Measurements from ENCODE around the gene ERO1B. TPM values are rescaled to one million over a fixed set of nuclear protein-coding genes. Genes with fewer than 3 reads are reported as not detected.

The ERO1B gene
- polyA plus RNA-seq, 1 of the 3 experiments (the other 2 are of a cell fraction): 0.79 TPM

DNA sequence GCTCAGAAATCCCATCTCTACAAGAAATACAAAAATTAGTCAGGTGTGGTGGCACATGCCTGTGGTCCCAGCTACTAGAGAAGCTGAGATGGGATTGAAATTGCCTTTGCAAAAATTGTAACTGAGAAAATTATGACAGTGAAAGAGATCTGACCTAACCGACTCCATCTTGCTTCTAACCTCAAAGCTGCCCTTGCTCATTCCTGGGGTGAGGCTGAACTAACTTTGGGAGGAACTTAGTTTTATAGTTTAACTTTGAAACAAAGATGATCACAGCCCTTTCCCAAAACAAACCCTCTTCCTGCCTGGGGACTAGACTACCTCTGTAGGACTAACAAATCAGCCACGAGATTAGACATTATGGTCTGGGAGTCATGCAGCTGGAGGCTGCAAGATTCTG is 33.8 kb upstream of the ERO1B start:
- Histone ChIP-seq H2AFZ (ENCODE audit: low read depth) (no peak overlapping the region), H3F3A (replicated peaks; ENCODE audit: insufficient read depth) (no peaks in the 10 kb centered on the region), H4K20me1 (ENCODE audit: insufficient read depth) (no peaks in the 10 kb centered on the region), H3K4me2 (no peak overlapping the region), H3K9me2 (no peaks in the 10 kb centered on the region), H3K27me3 (ENCODE audit: insufficient read depth) (no peaks in the 10 kb centered on the region), H3K36me3 (replicated peaks in 1 of 2; ENCODE audit: control insufficient read depth in 1 of 2, insufficient read depth in 2 of 2, low read length in 1 of 2) (no peaks in the 10 kb centered on the region), H3K4me3 (ENCODE audit: low read depth in 2 of 2, low read length in 1 of 2) (no peak overlapping the region), H3K9ac (no peak overlapping the region), H3K27ac (ENCODE audit: low read depth in 2 of 2, low read length in 1 of 2) (no peak overlapping the region), H3K4me1 (ENCODE audit: control insufficient read depth in 1 of 2, insufficient read depth in 2 of 2, low read depth in 1 of 2, low read length in 1 of 2) (no peaks in the 10 kb centered on the region), H3K9me3 (no peaks in the 10 kb centered on the region), H3K79me2 (ENCODE audit: insufficient read depth) (no peaks in the 10 kb centered on the region)
- ChIA-PET POLR2A (no interaction called here), CTCF (no interaction called here)
- TF ChIP-seq, protein P1, sequence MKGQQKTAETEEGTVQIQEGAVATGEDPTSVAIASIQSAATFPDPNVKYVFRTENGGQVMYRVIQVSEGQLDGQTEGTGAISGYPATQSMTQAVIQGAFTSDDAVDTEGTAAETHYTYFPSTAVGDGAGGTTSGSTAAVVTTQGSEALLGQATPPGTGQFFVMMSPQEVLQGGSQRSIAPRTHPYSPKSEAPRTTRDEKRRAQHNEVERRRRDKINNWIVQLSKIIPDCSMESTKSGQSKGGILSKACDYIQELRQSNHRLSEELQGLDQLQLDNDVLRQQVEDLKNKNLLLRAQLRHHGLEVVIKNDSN (IDR thresholded peaks at IDR 0.05; ENCODE audit: borderline replicate concordance, low read depth): no peak
- TF ChIP-seq FOXJ3 (CRISPR knock-in tag; IDR thresholded peaks at IDR 0.05) (no peak), YY1 (IDR thresholded peaks at IDR 0.05; ENCODE audit: low read depth) (no peak), ELF1 (IDR thresholded peaks at IDR 0.05) (no peak), NRF1 (IDR thresholded peaks at IDR 0.05; ENCODE audit: low read depth, low read length) (no peak)
- TF ChIP-seq, protein P2, sequence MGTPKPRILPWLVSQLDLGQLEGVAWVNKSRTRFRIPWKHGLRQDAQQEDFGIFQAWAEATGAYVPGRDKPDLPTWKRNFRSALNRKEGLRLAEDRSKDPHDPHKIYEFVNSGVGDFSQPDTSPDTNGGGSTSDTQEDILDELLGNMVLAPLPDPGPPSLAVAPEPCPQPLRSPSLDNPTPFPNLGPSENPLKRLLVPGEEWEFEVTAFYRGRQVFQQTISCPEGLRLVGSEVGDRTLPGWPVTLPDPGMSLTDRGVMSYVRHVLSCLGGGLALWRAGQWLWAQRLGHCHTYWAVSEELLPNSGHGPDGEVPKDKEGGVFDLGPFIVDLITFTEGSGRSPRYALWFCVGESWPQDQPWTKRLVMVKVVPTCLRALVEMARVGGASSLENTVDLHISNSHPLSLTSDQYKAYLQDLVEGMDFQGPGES (IDR thresholded peaks at IDR 0.05; ENCODE audit: low read depth, low read length): no peak
- 66% methylated on average over 2 of the region's 2 CpGs for WGBS (ENCODE audit: low lambda C conversion rate)
- no peak for DNase-seq

DNA sequence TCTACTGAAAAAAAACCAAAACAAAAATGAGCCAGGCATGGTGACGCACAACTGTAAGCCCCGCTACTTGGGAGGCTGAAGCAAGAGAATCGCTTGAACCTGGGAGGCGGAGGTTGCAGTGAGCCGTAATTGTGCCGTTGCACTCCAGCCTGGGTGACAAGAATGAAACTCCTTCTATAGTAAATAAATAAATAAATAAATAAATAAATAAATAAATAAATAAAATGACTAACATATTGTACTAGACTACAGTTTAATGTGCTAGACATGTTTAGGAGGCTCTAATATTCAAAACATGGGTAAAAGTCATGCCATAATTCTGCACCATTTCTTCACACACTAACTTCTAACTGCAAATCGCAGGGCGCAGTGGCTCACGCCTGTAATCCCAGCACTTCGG is 33.3 kb upstream of the ERO1B start:
- WGBS (ENCODE audit: low lambda C conversion rate): 75% methylated on average over 10 of the region's 10 CpGs
- Histone ChIP-seq H3K4me3 (ENCODE audit: low read depth in 2 of 2, low read length in 1 of 2) (no peak overlapping the region), H4K20me1 (ENCODE audit: insufficient read depth) (no peaks in the 10 kb centered on the region), H3K9me3 (no peaks in the 10 kb centered on the region), H3K27ac (ENCODE audit: low read depth in 2 of 2, low read length in 1 of 2) (no peak overlapping the region), H3K9me2 (no peaks in the 10 kb centered on the region), H3K27me3 (ENCODE audit: insufficient read depth) (no peaks in the 10 kb centered on the region), H3K79me2 (ENCODE audit: insufficient read depth) (no peaks in the 10 kb centered on the region), H2AFZ (ENCODE audit: low read depth) (no peak overlapping the region), H3F3A (replicated peaks; ENCODE audit: insufficient read depth) (no peaks in the 10 kb centered on the region), H3K9ac (no peak overlapping the region), H3K36me3 (replicated peaks in 1 of 2; ENCODE audit: control insufficient read depth in 1 of 2, insufficient read depth in 2 of 2, low read length in 1 of 2) (no peaks in the 10 kb centered on the region), H3K4me2 (no peak overlapping the region), H3K4me1 (ENCODE audit: control insufficient read depth in 1 of 2, insufficient read depth in 2 of 2, low read depth in 1 of 2, low read length in 1 of 2) (no peaks in the 10 kb centered on the region)
- CTCF ChIA-PET: no interaction called here
- POLR2A ChIA-PET: no interaction called here
- DNase-seq: no peak
- TF ChIP-seq GABPA (IDR thresholded peaks at IDR 0.05; ENCODE audit: low read depth) (no peak), FOSL2 (IDR thresholded peaks at IDR 0.05; ENCODE audit: borderline replicate concordance, low read depth) (no peak), GATA2 (CRISPR knock-in tag; IDR thresholded peaks at IDR 0.05) (no peak), TCF12 (IDR thresholded peaks at IDR 0.05) (no peak), RCOR1 (IDR thresholded peaks at IDR 0.05; ENCODE audit: low read length) (no peak), FOXJ3 (CRISPR knock-in tag; IDR thresholded peaks at IDR 0.05) (no peak), RAD21 (IDR thresholded peaks at IDR 0.05; ENCODE audit: low read length) (no peak), NRF1 (IDR thresholded peaks at IDR 0.05; ENCODE audit: low read depth, low read length) (no peak)
- TF ChIP-seq, protein P3, sequence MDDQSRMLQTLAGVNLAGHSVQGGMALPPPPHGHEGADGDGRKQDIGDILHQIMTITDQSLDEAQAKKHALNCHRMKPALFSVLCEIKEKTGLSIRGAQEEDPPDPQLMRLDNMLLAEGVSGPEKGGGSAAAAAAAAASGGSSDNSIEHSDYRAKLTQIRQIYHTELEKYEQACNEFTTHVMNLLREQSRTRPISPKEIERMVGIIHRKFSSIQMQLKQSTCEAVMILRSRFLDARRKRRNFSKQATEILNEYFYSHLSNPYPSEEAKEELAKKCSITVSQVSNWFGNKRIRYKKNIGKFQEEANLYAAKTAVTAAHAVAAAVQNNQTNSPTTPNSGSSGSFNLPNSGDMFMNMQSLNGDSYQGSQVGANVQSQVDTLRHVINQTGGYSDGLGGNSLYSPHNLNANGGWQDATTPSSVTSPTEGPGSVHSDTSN (IDR thresholded peaks at IDR 0.05): no peak
- TF ChIP-seq, protein P4, sequence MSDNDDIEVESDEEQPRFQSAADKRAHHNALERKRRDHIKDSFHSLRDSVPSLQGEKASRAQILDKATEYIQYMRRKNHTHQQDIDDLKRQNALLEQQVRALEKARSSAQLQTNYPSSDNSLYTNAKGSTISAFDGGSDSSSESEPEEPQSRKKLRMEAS (IDR thresholded peaks at IDR 0.05; ENCODE audit: low read depth): no peak
- TF ChIP-seq, protein P5, sequence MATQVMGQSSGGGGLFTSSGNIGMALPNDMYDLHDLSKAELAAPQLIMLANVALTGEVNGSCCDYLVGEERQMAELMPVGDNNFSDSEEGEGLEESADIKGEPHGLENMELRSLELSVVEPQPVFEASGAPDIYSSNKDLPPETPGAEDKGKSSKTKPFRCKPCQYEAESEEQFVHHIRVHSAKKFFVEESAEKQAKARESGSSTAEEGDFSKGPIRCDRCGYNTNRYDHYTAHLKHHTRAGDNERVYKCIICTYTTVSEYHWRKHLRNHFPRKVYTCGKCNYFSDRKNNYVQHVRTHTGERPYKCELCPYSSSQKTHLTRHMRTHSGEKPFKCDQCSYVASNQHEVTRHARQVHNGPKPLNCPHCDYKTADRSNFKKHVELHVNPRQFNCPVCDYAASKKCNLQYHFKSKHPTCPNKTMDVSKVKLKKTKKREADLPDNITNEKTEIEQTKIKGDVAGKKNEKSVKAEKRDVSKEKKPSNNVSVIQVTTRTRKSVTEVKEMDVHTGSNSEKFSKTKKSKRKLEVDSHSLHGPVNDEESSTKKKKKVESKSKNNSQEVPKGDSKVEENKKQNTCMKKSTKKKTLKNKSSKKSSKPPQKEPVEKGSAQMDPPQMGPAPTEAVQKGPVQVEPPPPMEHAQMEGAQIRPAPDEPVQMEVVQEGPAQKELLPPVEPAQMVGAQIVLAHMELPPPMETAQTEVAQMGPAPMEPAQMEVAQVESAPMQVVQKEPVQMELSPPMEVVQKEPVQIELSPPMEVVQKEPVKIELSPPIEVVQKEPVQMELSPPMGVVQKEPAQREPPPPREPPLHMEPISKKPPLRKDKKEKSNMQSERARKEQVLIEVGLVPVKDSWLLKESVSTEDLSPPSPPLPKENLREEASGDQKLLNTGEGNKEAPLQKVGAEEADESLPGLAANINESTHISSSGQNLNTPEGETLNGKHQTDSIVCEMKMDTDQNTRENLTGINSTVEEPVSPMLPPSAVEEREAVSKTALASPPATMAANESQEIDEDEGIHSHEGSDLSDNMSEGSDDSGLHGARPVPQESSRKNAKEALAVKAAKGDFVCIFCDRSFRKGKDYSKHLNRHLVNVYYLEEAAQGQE (IDR thresholded peaks at IDR 0.05; ENCODE audit: low read depth, low read length): no peak
- TF ChIP-seq, protein P6, sequence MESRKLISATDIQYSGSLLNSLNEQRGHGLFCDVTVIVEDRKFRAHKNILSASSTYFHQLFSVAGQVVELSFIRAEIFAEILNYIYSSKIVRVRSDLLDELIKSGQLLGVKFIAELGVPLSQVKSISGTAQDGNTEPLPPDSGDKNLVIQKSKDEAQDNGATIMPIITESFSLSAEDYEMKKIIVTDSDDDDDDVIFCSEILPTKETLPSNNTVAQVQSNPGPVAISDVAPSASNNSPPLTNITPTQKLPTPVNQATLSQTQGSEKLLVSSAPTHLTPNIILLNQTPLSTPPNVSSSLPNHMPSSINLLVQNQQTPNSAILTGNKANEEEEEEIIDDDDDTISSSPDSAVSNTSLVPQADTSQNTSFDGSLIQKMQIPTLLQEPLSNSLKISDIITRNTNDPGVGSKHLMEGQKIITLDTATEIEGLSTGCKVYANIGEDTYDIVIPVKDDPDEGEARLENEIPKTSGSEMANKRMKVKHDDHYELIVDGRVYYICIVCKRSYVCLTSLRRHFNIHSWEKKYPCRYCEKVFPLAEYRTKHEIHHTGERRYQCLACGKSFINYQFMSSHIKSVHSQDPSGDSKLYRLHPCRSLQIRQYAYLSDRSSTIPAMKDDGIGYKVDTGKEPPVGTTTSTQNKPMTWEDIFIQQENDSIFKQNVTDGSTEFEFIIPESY (IDR thresholded peaks at IDR 0.05; ENCODE audit: borderline replicate concordance, low read depth): no peak
- TF ChIP-seq, protein P2 (IDR thresholded peaks at IDR 0.05; ENCODE audit: low read depth, low read length): no peak
- TF ChIP-seq, protein P7, sequence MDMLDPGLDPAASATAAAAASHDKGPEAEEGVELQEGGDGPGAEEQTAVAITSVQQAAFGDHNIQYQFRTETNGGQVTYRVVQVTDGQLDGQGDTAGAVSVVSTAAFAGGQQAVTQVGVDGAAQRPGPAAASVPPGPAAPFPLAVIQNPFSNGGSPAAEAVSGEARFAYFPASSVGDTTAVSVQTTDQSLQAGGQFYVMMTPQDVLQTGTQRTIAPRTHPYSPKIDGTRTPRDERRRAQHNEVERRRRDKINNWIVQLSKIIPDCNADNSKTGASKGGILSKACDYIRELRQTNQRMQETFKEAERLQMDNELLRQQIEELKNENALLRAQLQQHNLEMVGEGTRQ (IDR thresholded peaks at IDR 0.05; ENCODE audit: borderline replicate concordance, low read depth, low read length): no peak

All from SK-N-SH (cell line).